A549 (cell line): ENCODE data around the gene EWSR1. TPM values are rescaled to one million over a fixed set of nuclear protein-coding genes. Genes with fewer than 3 reads are reported as not detected.

Source experiments
- ATAC-seq, 2 experiments: fragments of 200-7000 bp in 1 of 2; fragments of >200 bp in 1 of 2; cut with Nextera tagmentation in 1 of 2; cut with Tn5 transposase in 1 of 2; 3 replicates each; pipeline versions ENCODE4 v1.8.0 to v1.9.1; 2018 to 2020; ENCODE audit warnings: mild to moderate bottlenecking in 1 of 2, moderate library complexity in 1 of 2
- CTCF ChIA-PET: fragments of 300-600 bp; sonication (Branson Sonifier 250); formaldehyde crosslinking; extraction: SDS; loops from one replicate; lab custom pipeline; 2021; ENCODE audit warnings: antibody characterized with exemption, inconsistent platforms; lab: Yijun Ruan, JAX
- POLR2A ChIA-PET: fragments of 350-600 bp; formaldehyde crosslinking; extraction: SDS; loops from one replicate; lab custom pipeline; 2021; ENCODE audit warnings: antibody characterized with exemption, inconsistent platforms; lab: Yijun Ruan, JAX
- DNase-seq, 2 experiments: peaks; one replicate each; pipeline versions ENCODE4 v3.0.0 to v3.0.0-alpha.2; 2011 to 2016; ENCODE audit warnings: low read depth in 1 of 2, low spot score in 1 of 2
- FAIRE-seq: peaks from 2 replicates; lab custom pipeline; 2011; peaks lifted over from hg19 to GRCh38; lab: Jason Lieb, UNC
- H3K27ac ChIP-seq, 2 experiments: fragments of >200 bp; sonication (Bioruptor Twin); formaldehyde crosslinking; 3 replicates each; pipeline ENCODE4 v1.5.1; 2016 to 2017
- H3K4me1 ChIP-seq: fragments of >200 bp; sonication (Bioruptor Twin); formaldehyde crosslinking; 3 replicates; pipeline ENCODE4 v1.6.1; 2016
- H3K4me2 ChIP-seq: fragments of >200 bp; sonication (Bioruptor Twin); formaldehyde crosslinking; 3 replicates; pipeline ENCODE4 v1.6.1; 2016
- H3K4me3 ChIP-seq: fragments of >200 bp; sonication (Bioruptor Twin); formaldehyde crosslinking; 3 replicates; pipeline ENCODE4 v1.5.1; 2016
- H3K9me3 ChIP-seq: fragments of >200 bp; sonication (Bioruptor Twin); formaldehyde crosslinking; 3 replicates; pipeline ENCODE4 v1.6.1; 2016
- ATOH8 ChIP-seq: fragments of 250-450 bp; sonication (Bioruptor Pico); IDR thresholded peaks from 2 replicates; pipeline ENCODE4 v1.5.0; 2020; ENCODE audit warnings: low read depth, mild to moderate bottlenecking, moderate library complexity
- CHD2 ChIP-seq: fragments of 150-350 bp; IDR thresholded peaks from 2 replicates; pipeline ENCODE4 v1.6.1; 2014; ENCODE audit warnings: low read length; ENCODE audit not compliant: partially characterized antibody
- CHD4 ChIP-seq: fragments of 200-600 bp; sonication (generic); IDR thresholded peaks from 2 replicates; pipeline ENCODE4 v1.6.1; 2016; ENCODE audit warnings: antibody characterized with exemption, mild to moderate bottlenecking, borderline replicate concordance
- CTCF ChIP-seq: fragments of >200 bp; sonication (Bioruptor Twin); formaldehyde crosslinking; IDR thresholded peaks from 3 replicates; pipeline ENCODE4 v1.5.1; 2016
- EHMT2 ChIP-seq: fragments of 200-600 bp; sonication (generic); IDR thresholded peaks from 2 replicates; pipeline ENCODE4 v1.6.1; 2016; ENCODE audit warnings: antibody characterized with exemption, low read depth, mild to moderate bottlenecking, moderate library complexity
- ELK1 ChIP-seq: fragments of 150-350 bp; IDR thresholded peaks from 2 replicates; pipeline ENCODE4 v1.6.1; 2014; ENCODE audit warnings: low read depth, mild to moderate bottlenecking, low read length
- EP300 ChIP-seq, 2 experiments: fragments of >200 bp; sonication (Bioruptor Twin); formaldehyde crosslinking; IDR thresholded peaks; 2 replicates in 1 of 2; 3 replicates in 1 of 2; pipeline ENCODE4 v1.6.1; 2016 to 2017
- ESRRA ChIP-seq: fragments of 150-350 bp; IDR thresholded peaks from 2 replicates; pipeline ENCODE4 v1.6.1; 2014; ENCODE audit warnings: mild to moderate bottlenecking, low read length, borderline replicate concordance
- FOSB ChIP-seq: fragments of 250-450 bp; sonication (Bioruptor Pico); IDR thresholded peaks from 2 replicates; pipeline ENCODE4 v1.5.0; 2020; ENCODE audit warnings: mild to moderate bottlenecking, moderate library complexity
- HOXB5 ChIP-seq: fragments of 250-450 bp; sonication (Bioruptor Pico); IDR thresholded peaks from 2 replicates; pipeline ENCODE4 v1.5.0; 2020; ENCODE audit warnings: mild to moderate bottlenecking, moderate library complexity
- JUNB ChIP-seq: fragments of >200 bp; sonication (Bioruptor Twin); formaldehyde crosslinking; IDR thresholded peaks from 2 replicates; pipeline ENCODE4 v1.6.1; 2016
- MAFK ChIP-seq: fragments of 450-650 bp; IDR thresholded peaks from 2 replicates; pipeline ENCODE4 v1.6.1; 2014; ENCODE audit not compliant: partially characterized antibody
- NFE2L2 ChIP-seq: fragments of 150-350 bp; conservative IDR thresholded peaks from 2 replicates; pipeline ENCODE4 v1.6.1; 2014; ENCODE audit warnings: low read length
- NPAS2 ChIP-seq: fragments of 250-450 bp; sonication (Bioruptor Pico); IDR thresholded peaks from 2 replicates; pipeline ENCODE4 v1.8.0; 2022; ENCODE audit warnings: mild to moderate bottlenecking, moderate library complexity, borderline replicate concordance
- NR3C1 ChIP-seq: fragments of >200 bp; sonication (Bioruptor Twin); formaldehyde crosslinking; IDR thresholded peaks from 3 replicates; pipeline ENCODE4 v1.6.1; 2017
- PBX3 ChIP-seq: IDR thresholded peaks from 2 replicates; pipeline ENCODE4 v1.6.1; 2012
- RAD21 ChIP-seq, 2 experiments: fragments of >200 bp in 1 of 2; sonication (Bioruptor Twin) in 1 of 2; formaldehyde crosslinking in 1 of 2; IDR thresholded peaks in 1 of 2; conservative IDR thresholded peaks in 1 of 2; 2 replicates in 1 of 2; 3 replicates in 1 of 2; pipeline ENCODE4 v1.6.1; 2012 to 2018; ENCODE audit warnings: inconsistent platforms in 1 of 2
- RNF2 ChIP-seq: fragments of 200-600 bp; sonication (generic); IDR thresholded peaks from 2 replicates; pipeline ENCODE4 v1.6.1; 2016; ENCODE audit warnings: low read depth, mild to moderate bottlenecking, antibody characterized with exemption, moderate library complexity, borderline replicate concordance
- SMC3 ChIP-seq: fragments of >200 bp; sonication (Bioruptor Twin); formaldehyde crosslinking; IDR thresholded peaks from 3 replicates; pipeline ENCODE4 v1.6.1; 2018; ENCODE audit warnings: inconsistent platforms
- ZC3H11A ChIP-seq: fragments of 450-650 bp; IDR thresholded peaks from 2 replicates; pipeline ENCODE4 v1.6.1; 2014; ENCODE audit warnings: antibody characterized with exemption, mild to moderate bottlenecking
- ZNF302 ChIP-seq: fragments of 250-450 bp; sonication (Bioruptor Pico); IDR thresholded peaks from 2 replicates; pipeline ENCODE4 v1.9.0; 2021; ENCODE audit warnings: inconsistent platforms, mild to moderate bottlenecking, moderate library complexity
- ZSCAN20 ChIP-seq: fragments of 250-450 bp; sonication (Bioruptor Pico); IDR thresholded peaks from 2 replicates; pipeline ENCODE4 v1.8.0; 2022; ENCODE audit warnings: mild to moderate bottlenecking, moderate library complexity
- WGBS: methylation state at CpG from one replicate; pipeline ENCODE4 v1.1.6; 2017; ENCODE audit errors: missing lambda C conversion rate; 5-methylcytosine and 5-hydroxymethylcytosine counted together
- polyA plus RNA-seq, 4 experiments: library from polyadenylated mRNA; depleted of rRNA in 3 of 4; stranded (reverse); fragments of >200 nt; fragmentation: RNase III in 1 of 4; extraction: RNeasy Plus Mini Kit Qiagen cat#74134 plus additional on column Dnase treatment in 1 of 4; gene quantifications; 2 replicates in 3 of 4; 3 replicates in 1 of 4; pipeline ENCODE4 v1.2.3, GENCODE V29; 2011 to 2017

The EWSR1 gene
- polyA plus RNA-seq, 2 of the 4 experiments (the other 2 are of a cell fraction) = 146 to 281 TPM

GRCh38 chr22:29225422-29226090 lies 42.5 kb upstream of the EWSR1 start:
- DNase-seq (no peak), FAIRE-seq (no peak), ATAC-seq (peak; percentile 48 to 63)
- no peak overlapping the region for H3K4me3 ChIP-seq
- CTCF ChIA-PET = interaction anchor here (1.0 to 1.5 kb wide), 4 partner anchors 20 to 23 kb away, joined by 3 to 4 read pairs (median 4); no protein-coding TSS in a partner anchor
- TF ChIP-seq CHD4 (no peak), ZC3H11A (no peak), RAD21 (conservative IDR thresholded peaks at IDR 0.05 in 1 of 2, IDR thresholded peaks at IDR 0.05 in 1 of 2) (no peak), HOXB5 (CRISPR knock-in tag) (no peak), JUNB (no peak), NR3C1 (no peak), NPAS2 (no peak), MAFK (no peak), CHD2 (no peak), CTCF (no peak), RNF2 (no peak), SMC3 (no peak), ZNF302 (no peak), PBX3 (no peak), FOSB (no peak), ZSCAN20 (no peak), NFE2L2 (no peak), ATOH8 (CRISPR knock-in tag) (no peak), EHMT2 (no peak)
- POLR2A ChIA-PET = no interaction called here
- peaks cover 2% of the 10 kb centered on the region; the same call in 2 of the 3 replicates for H3K4me1 ChIP-seq
- H3K27ac ChIP-seq = no peak overlapping the region
- H3K4me2 ChIP-seq = no peak overlapping the region
- no peaks in the 10 kb centered on the region for H3K9me3 ChIP-seq
- WGBS = 80% methylated on average over 8 of the region's 16 CpGs

- no peak for ATAC-seq
- DNase-seq = no peak
- no peak overlapping the region for H3K4me3 ChIP-seq
- no peak overlapping the region for H3K27ac ChIP-seq
- H3K9me3 ChIP-seq = no peaks in the 10 kb centered on the region
- 78% methylated on average over 5 of the region's 11 CpGs for WGBS
- FAIRE-seq = no peak
- ChIA-PET CTCF (interaction anchor here (1.2 to 1.8 kb wide), 3 partner anchors 19 to 23 kb away, joined by 4 to 10 read pairs (median 5); partner anchors contain the start of gene EMID1), POLR2A (no interaction called here)
- no peak for TF ChIP-seq ESRRA
- no peak for TF ChIP-seq CHD4
- TF ChIP-seq ATOH8 (CRISPR knock-in tag) = no peak
- TF ChIP-seq EP300 (IDR thresholded peaks at IDR 0.05) = no peak
- TF ChIP-seq ELK1 = no peak
- no peak overlapping the region for H3K4me2 ChIP-seq
- no peaks in the 10 kb centered on the region for H3K4me1 ChIP-seq
These were observed 41.6 kb upstream of the EWSR1 start for GRCh38 chr22:29226351-29226981.
